Measurements from ENCODE around the gene ZNF324. TPM values are rescaled to one million over a fixed set of nuclear protein-coding genes. Genes with fewer than 3 reads are reported as not detected.

The ZNF324 gene
- 10 to 100 TPM; 10.3 to 20.7 (median 18.1) TPM for total RNA-seq

GRCh38 chr19:58466760-58467589 lies at the start of gene ZNF324:
TSS of gene ZNF324 (plus strand) at chr19:58467080. CDS start at chr19:58469186, 2,106 bp downstream.
- WGBS, 2 donors (ENCODE audit: low coverage in 1 of 2): 0 to 6% methylated on average over 1 to 10 of the region's 92 CpGs
- peak; percentile 55 for TF ChIP-seq POLR2AphosphoS5 (IDR thresholded peaks at IDR 0.05)
- peak; percentile 59 to 63 for TF ChIP-seq POLR2A (IDR thresholded peaks at IDR 0.05)
- TF ChIP-seq EP300 (IDR thresholded peaks at IDR 0.05): no peak
- peak within 1 kb of the TSS; percentile 68 to 90 for H3K4me3 ChIP-seq
- peaks cover 0 to 25% (median 3%) of the 10 kb centered on the region in 3 donors for H3K4me1 ChIP-seq
- no peaks in the 10 kb centered on the region for H3K27me3 ChIP-seq
- no peaks in the 10 kb centered on the region for H3K9me3 ChIP-seq
- peak; percentile 99 for ATAC-seq
- H3K27ac ChIP-seq: peak within 1 kb of the TSS; percentile 56 to 88 (median 84)
- H3K36me3 ChIP-seq: peaks cover 0 to 27% of the 10 kb centered on the region in 2 donors

- Histone ChIP-seq H3K27ac (no peak overlapping the region), H3K9me3 (peaks cover 6 to 89% (median 18%) of the 10 kb centered on the region in 3 donors), H3K4me1 (no peaks in the 10 kb centered on the region), H3K27me3 (no peaks in the 10 kb centered on the region), H3K4me3 (no peak overlapping the region), H3K36me3 (peaks cover 0 to 31% of the 10 kb centered on the region in 2 donors)
- ATAC-seq: no peak
- WGBS, 2 donors (ENCODE audit: low coverage in 1 of 2): no CpG with 5 or more reads among the region's 1 CpG
- no peak for TF ChIP-seq CTCF (IDR thresholded peaks at IDR 0.05)
- no peak for TF ChIP-seq POLR2A (IDR thresholded peaks at IDR 0.05)
- no peak for TF ChIP-seq EP300 (IDR thresholded peaks at IDR 0.05)
- TF ChIP-seq POLR2AphosphoS5 (IDR thresholded peaks at IDR 0.05): no peak
These were observed 38.3 kb upstream of the ZNF324 start for GRCh38 chr19:58428617-58429016.

GRCh38 chr19:58429745-58430144 lies 37.1 kb upstream of the ZNF324 start:
- no peak for ATAC-seq
- TF ChIP-seq CTCF (IDR thresholded peaks at IDR 0.05) (no peak), POLR2A (IDR thresholded peaks at IDR 0.05) (no peak)
- no peak overlapping the region for H3K4me3 ChIP-seq
- peaks cover 6 to 99% (median 28%) of the 10 kb centered on the region in 3 donors for H3K9me3 ChIP-seq
- no peaks in the 10 kb centered on the region for H3K4me1 ChIP-seq
- no peak overlapping the region for H3K27ac ChIP-seq
- peaks cover 4 to 42% of the 10 kb centered on the region in 2 donors for H3K36me3 ChIP-seq
- H3K27me3 ChIP-seq: no peaks in the 10 kb centered on the region

- ATAC-seq: no peak
- Histone ChIP-seq H3K4me3 (no peak overlapping the region), H3K27ac (no peak overlapping the region), H3K27me3 (no peaks in the 10 kb centered on the region), H3K9me3 (peaks cover 6 to 100% (median 32%) of the 10 kb centered on the region in 3 donors), H3K4me1 (peaks cover 0 to 4% (median 0%) of the 10 kb centered on the region in 3 donors), H3K36me3 (peaks cover 7 to 84% of the 10 kb centered on the region in 2 donors)
- WGBS, 2 donors (ENCODE audit: low coverage in 1 of 2): 92 to 100% methylated on average over 2 of the region's 2 CpGs
- TF ChIP-seq CTCF (IDR thresholded peaks at IDR 0.05) (no peak), EP300 (IDR thresholded peaks at IDR 0.05) (no peak), POLR2AphosphoS5 (IDR thresholded peaks at IDR 0.05) (no peak), POLR2A (IDR thresholded peaks at IDR 0.05) (no peak)
These were observed 32.7 kb upstream of the ZNF324 start for GRCh38 chr19:58434217-58434616.

- WGBS, 2 donors (ENCODE audit: low coverage in 1 of 2): no CpG with 5 or more reads among the region's 59 CpGs
- H3K27ac ChIP-seq: peak within 1 kb of the TSS; percentile 49 to 95 (median 82)
- ATAC-seq: peak; percentile 99
- TF ChIP-seq CTCF (IDR thresholded peaks at IDR 0.05) (no peak), EP300 (IDR thresholded peaks at IDR 0.05) (no peak), POLR2AphosphoS5 (IDR thresholded peaks at IDR 0.05) (peak; percentile 67), POLR2A (IDR thresholded peaks at IDR 0.05) (peak; percentile 35 to 38)
- peaks cover 1 to 42% of the 10 kb centered on the region in 2 donors for H3K36me3 ChIP-seq
- peaks cover 0 to 49% (median 3%) of the 10 kb centered on the region in 3 donors for H3K9me3 ChIP-seq
- peaks cover 0 to 21% (median 10%) of the 10 kb centered on the region in 3 donors for H3K4me1 ChIP-seq
- H3K27me3 ChIP-seq: no peaks in the 10 kb centered on the region
- H3K4me3 ChIP-seq: peak within 1 kb of the TSS; percentile 60 to 76
These were observed 27.0 kb upstream of the ZNF324 start, which contains the start of gene ZNF132 for GRCh38 chr19:58439576-58440554. TSS of gene ZNF132 (minus strand) at chr19:58440153. CDS start at chr19:58439821, 332 bp downstream.

Data from gastroesophageal sphincter (tissue), 4 donors.